ENCODE data around the gene ESR1. TPM values are rescaled to one million over a fixed set of nuclear protein-coding genes. Genes with fewer than 3 reads are reported as not detected.

Gene ESR1
- total RNA-seq, 2 donors from 2014 or later = 0.47 to 0.67 TPM

- no peaks in the 10 kb centered on the region for H3K27me3 ChIP-seq
- no peak overlapping the region for H3K4me3 ChIP-seq
- no peak for DNase-seq (ENCODE audit: low spot score)
- no peaks in the 10 kb centered on the region for H3K36me3 ChIP-seq
- no peak overlapping the region for H3K27ac ChIP-seq
- TF ChIP-seq CTCF (IDR thresholded peaks at IDR 0.05) = no peak
- H3K4me1 ChIP-seq = no peaks in the 10 kb centered on the region
- no peaks in the 10 kb centered on the region for H3K9me3 ChIP-seq
Observed at GRCh38 chr6:151998784-151999183, 191.3 kb downstream of the ESR1 start.

GRCh38 chr6:151999194-151999593 lies 191.7 kb downstream of the ESR1 start:
- H3K27ac ChIP-seq = no peak overlapping the region
- DNase-seq (ENCODE audit: low spot score) = no peak
- no peak for TF ChIP-seq CTCF (IDR thresholded peaks at IDR 0.05)
- no peaks in the 10 kb centered on the region for H3K27me3 ChIP-seq
- no peaks in the 10 kb centered on the region for H3K9me3 ChIP-seq
- H3K4me1 ChIP-seq = no peaks in the 10 kb centered on the region
- no peaks in the 10 kb centered on the region for H3K36me3 ChIP-seq
- H3K4me3 ChIP-seq = no peak overlapping the region

DNA sequence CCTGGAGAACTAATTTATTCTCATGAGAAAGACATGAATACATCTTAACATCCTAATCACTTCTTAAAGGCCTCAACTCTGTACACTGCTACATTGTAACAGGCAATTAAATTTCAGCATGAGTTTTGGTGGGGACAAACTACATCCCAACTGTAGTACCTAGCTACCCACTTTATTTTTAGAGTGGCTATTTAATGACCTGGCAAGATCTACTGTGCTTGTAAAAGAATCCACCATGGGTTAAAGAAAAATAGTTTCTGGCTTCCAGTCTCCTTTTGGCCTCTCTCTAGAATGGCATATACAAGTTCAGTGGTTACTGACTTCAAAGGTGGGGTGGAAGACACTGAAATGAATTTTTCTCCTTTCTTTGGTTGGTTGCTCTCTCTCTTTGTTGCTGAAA lies 193.9 kb downstream of the ESR1 start:
- H3K4me1 ChIP-seq = no peaks in the 10 kb centered on the region
- no peak for TF ChIP-seq CTCF (IDR thresholded peaks at IDR 0.05)
- H3K36me3 ChIP-seq = no peaks in the 10 kb centered on the region
- no peak overlapping the region for H3K27ac ChIP-seq
- H3K27me3 ChIP-seq = no peaks in the 10 kb centered on the region
- no peak for DNase-seq (ENCODE audit: low spot score)
- H3K9me3 ChIP-seq = no peaks in the 10 kb centered on the region
- no peak overlapping the region for H3K4me3 ChIP-seq

DNA sequence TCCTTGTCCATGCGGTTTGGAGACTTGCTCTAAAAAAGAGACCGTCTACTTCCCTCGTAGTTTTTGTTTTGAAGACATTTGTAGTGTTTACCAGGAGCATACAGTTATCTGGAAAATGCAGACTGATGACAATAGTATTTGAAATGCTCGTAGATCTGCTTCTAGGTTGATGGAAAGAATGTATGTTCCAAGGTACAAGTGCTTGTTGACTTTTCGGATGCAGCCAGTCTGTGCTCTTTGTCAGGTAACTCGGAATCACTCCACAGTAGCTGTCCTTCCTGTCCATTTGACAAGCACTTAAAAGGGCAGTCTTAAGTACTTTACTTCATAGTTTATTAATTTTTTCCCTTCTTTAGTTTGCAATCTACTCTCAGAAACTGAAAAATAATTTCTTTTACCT lies 194.8 kb downstream of the ESR1 start:
- no peak overlapping the region for H3K4me3 ChIP-seq
- no peaks in the 10 kb centered on the region for H3K36me3 ChIP-seq
- TF ChIP-seq CTCF (IDR thresholded peaks at IDR 0.05) = no peak
- no peak overlapping the region for H3K27ac ChIP-seq
- H3K9me3 ChIP-seq = no peaks in the 10 kb centered on the region
- H3K27me3 ChIP-seq = no peaks in the 10 kb centered on the region
- no peak for DNase-seq (ENCODE audit: low spot score)
- H3K4me1 ChIP-seq = no peaks in the 10 kb centered on the region

DNA sequence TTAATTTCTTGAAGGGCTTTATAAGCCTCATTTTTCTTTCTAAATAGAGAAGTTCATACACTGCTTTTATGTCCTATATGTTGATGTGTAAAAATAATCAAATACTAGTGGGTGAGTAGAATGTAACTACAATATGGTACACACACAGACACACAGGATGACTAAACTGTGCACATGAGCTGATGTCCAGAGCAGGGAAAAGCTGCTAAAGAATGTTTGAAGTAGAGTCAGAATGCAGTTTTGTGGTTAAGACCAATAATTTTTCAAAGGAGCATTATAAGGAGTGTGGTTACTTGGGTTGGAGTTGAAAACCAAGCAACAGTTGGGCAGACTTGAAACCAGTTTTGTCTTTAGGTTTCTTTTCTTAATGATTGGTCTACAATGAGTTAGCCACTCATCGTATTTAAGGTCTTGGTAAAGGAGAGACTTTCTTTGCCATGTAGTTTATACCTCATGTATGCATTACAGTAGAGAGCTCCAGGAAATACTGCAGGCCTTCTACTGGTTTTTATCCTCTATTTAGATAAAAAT lies 196.6 kb downstream of the ESR1 start:
- no peaks in the 10 kb centered on the region for H3K4me1 ChIP-seq
- no peak for TF ChIP-seq CTCF (IDR thresholded peaks at IDR 0.05)

GRCh38 chr6:152004896-152005295 lies 197.4 kb downstream of the ESR1 start:
- no peak overlapping the region for H3K27ac ChIP-seq
- DNase-seq (ENCODE audit: low spot score) = no peak
- no peak overlapping the region for H3K4me3 ChIP-seq
- TF ChIP-seq CTCF (IDR thresholded peaks at IDR 0.05) = no peak
- H3K4me1 ChIP-seq = no peaks in the 10 kb centered on the region
- H3K36me3 ChIP-seq = no peaks in the 10 kb centered on the region
- no peaks in the 10 kb centered on the region for H3K27me3 ChIP-seq
- H3K9me3 ChIP-seq = no peaks in the 10 kb centered on the region

More for the DNA sequence above, 196.6 kb downstream of the ESR1 start:
- no peaks in the 10 kb centered on the region for H3K9me3 ChIP-seq
- no peaks in the 10 kb centered on the region for H3K27me3 ChIP-seq
- H3K36me3 ChIP-seq = no peaks in the 10 kb centered on the region
- DNase-seq (ENCODE audit: low spot score) = no peak
- H3K27ac ChIP-seq = no peak overlapping the region
- H3K4me3 ChIP-seq = no peak overlapping the region
